ENCODE measurements around the gene FAM117A. TPM values are rescaled to one million over a fixed set of nuclear protein-coding genes. Genes with fewer than 3 reads are reported as not detected.
"Not testable (repeated sequence)": the region's sequence is repeated elsewhere in the genome, so short reads cannot be mapped to it uniquely, and the experiment has no call there.

Gene FAM117A
- total RNA-seq, 2 donors from 2014 or later, result 22.4 to 36.4 TPM

DNA sequence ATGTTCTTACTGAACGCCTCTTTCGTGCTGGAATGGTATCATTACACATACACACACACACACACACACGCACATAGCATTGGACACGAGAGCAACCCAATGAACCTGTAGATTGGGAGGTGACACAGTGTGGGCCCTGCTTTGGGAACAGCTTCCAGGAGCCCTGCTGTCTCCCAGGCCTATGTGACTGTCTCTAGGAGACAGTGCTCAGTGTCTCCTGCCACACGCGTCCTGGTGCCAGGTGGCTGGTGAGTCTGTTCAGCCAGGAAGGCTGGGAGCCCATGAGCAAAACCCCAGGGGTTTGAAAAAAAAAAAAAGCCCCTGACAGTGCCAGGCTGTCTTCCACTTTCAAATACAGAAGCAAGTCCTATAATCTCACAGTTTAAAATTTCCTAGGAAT is 83.6 kb downstream of the FAM117A start:
- H3K36me3 Mint-ChIP-seq, result peaks cover 4% of the 10 kb centered on the region
- H3K27me3 Mint-ChIP-seq, result no peaks in the 10 kb centered on the region
- ATAC-seq (no peak), DNase-seq (ENCODE audit: low spot score) (no peak)
- H3K27ac Mint-ChIP-seq, result no peak overlapping the region
- peaks cover 23 to 30% of the 10 kb centered on the region in 2 donors for H3K4me1 Mint-ChIP-seq (ENCODE audit: low read depth in 2 of 2)
- H3K4me3 Mint-ChIP-seq, result no peak overlapping the region
- H3K9me3 Mint-ChIP-seq, result no peaks in the 10 kb centered on the region

DNA sequence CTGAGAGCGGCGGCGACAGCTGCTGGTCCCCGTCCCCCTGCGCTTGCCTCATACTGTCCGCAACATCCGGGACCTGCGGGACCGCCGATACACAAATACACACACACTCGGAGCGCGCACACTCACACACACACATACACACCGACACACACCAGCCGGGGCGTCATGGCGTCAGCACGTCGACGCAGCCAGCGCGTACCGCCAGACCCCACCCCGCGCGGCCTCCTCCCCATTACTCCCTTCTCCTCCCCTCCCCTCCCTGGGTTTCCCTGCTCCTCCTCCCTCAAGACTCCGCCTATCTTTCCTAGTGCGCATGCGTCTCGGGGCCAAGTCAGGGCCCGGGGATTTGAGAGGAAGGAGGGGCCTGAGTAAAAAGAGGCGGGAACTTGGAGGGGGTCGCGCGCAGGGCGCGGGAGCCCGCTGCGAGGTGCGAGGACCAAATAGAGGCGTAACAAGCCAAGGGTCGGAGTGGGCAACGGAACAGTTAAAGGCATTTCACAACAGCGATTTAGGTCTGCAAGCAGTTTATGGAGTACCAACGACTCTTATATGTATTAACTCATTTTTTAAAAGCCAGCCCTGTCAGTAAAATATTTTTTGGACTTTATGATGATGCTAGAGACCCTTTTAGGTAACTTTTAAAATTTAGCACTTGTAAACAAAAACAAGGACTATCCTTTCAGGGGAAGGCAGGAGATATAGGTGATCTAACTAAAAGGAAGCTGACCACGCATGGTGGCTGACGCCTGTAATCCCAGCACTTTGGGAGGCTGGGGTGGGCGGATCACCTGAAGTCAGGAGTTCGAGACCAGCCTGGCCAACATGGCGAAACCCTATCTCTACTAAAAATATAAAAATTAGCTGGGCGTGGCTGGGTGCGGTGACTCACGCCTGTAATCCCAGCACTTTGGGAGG is 85.7 kb downstream of the FAM117A start, which contains the start of gene SPOP:
Gene SPOP, minus strand, starts transcription at position 165 of the 915 bp plus-strand sequence. CDS start 55,287 bp downstream, outside the sequence.
- H3K9me3 Mint-ChIP-seq, result no peaks in the 10 kb centered on the region
- DNase-seq (ENCODE audit: low spot score), result peak; percentile 99
- peak within 1 kb of the TSS; percentile 87 for H3K4me3 Mint-ChIP-seq
- H3K27ac Mint-ChIP-seq, result peak within 1 kb of the TSS; percentile 90 to 91
- peak; percentile 99 for ATAC-seq
- H3K27me3 Mint-ChIP-seq, result no peaks in the 10 kb centered on the region
- peaks cover 10% of the 10 kb centered on the region for H3K36me3 Mint-ChIP-seq
- H3K4me1 Mint-ChIP-seq (ENCODE audit: low read depth in 2 of 2), result peaks cover 36 to 43% of the 10 kb centered on the region in 2 donors

DNA sequence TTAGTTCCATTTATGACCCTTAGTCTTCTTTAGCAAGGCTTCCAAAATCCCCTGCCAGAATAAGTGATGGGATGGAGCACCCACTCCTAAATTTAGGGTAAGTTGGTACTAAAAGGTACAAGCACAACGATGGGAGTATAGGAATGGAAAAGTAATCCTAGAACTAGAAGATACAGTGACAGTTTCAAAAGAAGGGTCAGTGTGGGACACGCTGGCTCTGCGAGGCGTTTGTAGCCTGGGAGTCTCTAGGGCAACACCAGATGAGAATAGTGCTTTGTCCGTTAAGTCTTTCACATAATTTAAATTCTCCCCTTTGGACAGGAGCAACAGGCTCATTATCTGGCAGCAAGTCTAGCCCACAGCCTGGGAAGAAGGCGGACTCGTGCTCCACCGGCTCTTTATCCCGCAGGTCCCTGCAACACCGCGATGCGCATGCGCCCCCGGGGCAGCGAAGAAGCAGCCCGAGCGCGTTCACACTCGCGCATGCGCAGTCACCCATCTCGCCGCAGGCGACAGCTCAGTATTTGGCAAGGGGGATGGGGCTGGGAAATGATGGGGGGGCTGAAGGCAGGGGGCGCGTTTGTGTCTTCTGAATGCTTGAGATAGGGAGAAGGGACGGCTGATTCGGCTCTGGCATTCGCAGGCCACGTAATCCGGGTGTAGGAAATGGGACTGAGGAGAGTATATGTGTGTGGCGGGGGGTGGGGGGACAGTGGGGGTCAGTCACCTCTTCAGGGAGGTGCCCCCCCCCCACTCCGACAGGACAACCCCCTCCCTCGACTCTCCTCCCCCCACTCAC is 86.6 kb downstream of the FAM117A start:
- Mint-ChIP-seq H3K27ac (peak overlapping the region; percentile 90 to 91), H3K9me3 (no peaks in the 10 kb centered on the region), H3K36me3 (peaks cover 10% of the 10 kb centered on the region), H3K27me3 (no peaks in the 10 kb centered on the region), H3K4me1 (ENCODE audit: low read depth in 2 of 2) (peaks cover 36 to 43% of the 10 kb centered on the region in 2 donors), H3K4me3 (peak overlapping the region; percentile 87)
- ATAC-seq (peak; percentile 76 to 82), DNase-seq (ENCODE audit: low spot score) (peak; percentile 97)

DNA sequence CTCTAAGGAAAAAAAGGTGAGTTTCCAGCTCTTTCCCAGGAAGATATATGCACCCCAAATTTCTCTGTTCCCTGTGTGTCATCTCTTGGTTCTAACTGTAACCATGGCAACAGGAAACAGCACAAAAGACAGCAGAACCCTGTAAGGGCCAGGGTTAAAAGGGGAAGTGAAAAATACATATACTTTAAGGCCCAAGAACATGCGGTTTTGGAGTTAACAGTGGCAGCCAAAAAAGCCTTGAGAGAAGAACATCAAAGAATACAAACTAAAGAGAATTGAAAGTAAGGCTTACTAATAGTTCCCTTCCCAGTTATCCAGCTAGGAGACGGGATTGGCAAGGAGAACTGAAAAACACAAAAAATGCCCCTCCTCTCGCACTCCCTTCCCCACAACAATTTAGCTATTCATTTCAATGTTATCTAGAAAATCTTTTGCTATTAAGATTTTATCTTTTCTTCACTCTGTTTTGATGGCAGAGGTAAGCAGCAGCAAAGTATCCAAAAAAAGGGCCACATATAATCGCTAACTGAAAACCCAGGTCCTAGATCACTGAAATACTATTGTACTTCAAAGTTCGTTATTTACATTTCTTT is 87.6 kb downstream of the FAM117A start:
- ATAC-seq, result no peak
- Mint-ChIP-seq H3K36me3 (peaks cover 10% of the 10 kb centered on the region), H3K9me3 (no peaks in the 10 kb centered on the region), H3K4me1 (ENCODE audit: low read depth in 2 of 2) (peaks cover 39 to 43% of the 10 kb centered on the region in 2 donors), H3K27ac (peak overlapping the region; percentile 90 to 91), H3K4me3 (peak overlapping the region; percentile 87), H3K27me3 (no peaks in the 10 kb centered on the region)
- no peak for DNase-seq (ENCODE audit: low spot score)

DNA sequence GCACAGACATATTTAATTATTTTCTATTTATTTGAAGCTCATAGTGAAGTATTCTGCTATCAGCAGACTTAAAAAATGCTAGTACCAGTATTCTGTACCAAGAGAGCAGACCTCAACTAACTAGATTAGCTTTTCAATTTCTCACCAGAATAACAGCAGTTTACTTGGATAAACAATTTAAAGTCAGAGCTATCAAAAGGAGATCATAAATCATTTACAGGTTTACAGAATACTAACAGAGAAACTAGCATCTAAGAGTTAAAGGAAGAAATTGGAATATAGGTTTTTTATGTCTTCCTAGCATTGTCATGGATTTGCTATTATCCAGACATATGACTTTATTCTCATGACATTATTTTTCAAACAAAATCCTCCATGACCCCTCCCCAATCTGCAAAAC is 89.4 kb downstream of the FAM117A start:
- Mint-ChIP-seq H3K9me3 (no peaks in the 10 kb centered on the region), H3K27me3 (no peaks in the 10 kb centered on the region), H3K36me3 (peaks cover 10% of the 10 kb centered on the region), H3K4me1 (ENCODE audit: low read depth in 2 of 2) (peaks cover 41 to 43% of the 10 kb centered on the region in 2 donors), H3K4me3 (no peak overlapping the region), H3K27ac (peak overlapping the region; percentile 90 to 91)
- DNase-seq (ENCODE audit: low spot score) (no peak), ATAC-seq (no peak)

DNA sequence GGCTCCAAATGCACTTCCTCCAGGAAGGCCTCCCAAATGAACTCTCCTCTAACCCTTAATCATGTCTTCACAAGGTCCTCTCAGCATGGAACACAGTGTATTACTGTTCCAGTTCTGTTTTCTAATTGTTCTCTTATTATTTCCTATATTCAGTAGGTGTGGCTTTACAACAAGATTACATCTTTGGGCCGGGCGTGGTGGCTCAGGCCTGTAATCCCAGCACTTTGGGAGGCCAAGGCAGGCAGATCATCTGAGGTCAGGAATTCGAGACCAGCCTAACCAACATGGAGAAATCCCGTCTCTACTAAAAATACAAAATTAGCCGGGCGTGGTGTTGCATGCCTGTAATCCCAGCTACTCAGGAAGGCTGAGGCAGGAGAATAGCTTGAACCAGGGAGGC is 90.3 kb downstream of the FAM117A start:
- not testable (repeated sequence) for H3K9me3 Mint-ChIP-seq

DNA sequence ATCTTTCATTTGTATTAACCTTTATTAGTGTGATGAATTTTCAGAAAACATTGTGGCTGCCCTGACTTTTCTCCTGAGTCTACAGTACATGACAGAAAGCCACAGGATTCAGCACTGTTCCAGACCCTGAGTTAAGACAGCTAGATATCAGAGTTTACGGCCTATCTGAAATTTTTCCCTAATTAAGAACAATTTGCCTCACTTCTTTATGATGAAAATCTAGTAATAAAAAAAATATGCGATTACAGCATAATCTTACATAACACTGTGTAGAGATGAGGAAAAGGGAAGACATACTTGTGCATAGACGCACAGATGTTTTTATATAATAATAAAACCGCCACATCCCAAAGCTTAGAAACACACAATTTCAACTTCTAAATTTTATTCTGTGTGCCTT is 93.3 kb downstream of the FAM117A start:
- H3K27me3 Mint-ChIP-seq, result no peaks in the 10 kb centered on the region
- ATAC-seq, result no peak
- H3K27ac Mint-ChIP-seq, result no peak overlapping the region

More for the DNA sequence above, 90.3 kb downstream of the FAM117A start:
- H3K36me3 Mint-ChIP-seq; H3K27me3 Mint-ChIP-seq; H3K4me3 Mint-ChIP-seq; DNase-seq (ENCODE audit: low spot score); ATAC-seq: not testable (repeated sequence)
- peak overlapping the region in 1 of 2 donors; percentile 91 for H3K27ac Mint-ChIP-seq
- peaks cover 41 to 43% of the 10 kb centered on the region in 2 donors for H3K4me1 Mint-ChIP-seq (ENCODE audit: low read depth in 2 of 2)

DNA sequence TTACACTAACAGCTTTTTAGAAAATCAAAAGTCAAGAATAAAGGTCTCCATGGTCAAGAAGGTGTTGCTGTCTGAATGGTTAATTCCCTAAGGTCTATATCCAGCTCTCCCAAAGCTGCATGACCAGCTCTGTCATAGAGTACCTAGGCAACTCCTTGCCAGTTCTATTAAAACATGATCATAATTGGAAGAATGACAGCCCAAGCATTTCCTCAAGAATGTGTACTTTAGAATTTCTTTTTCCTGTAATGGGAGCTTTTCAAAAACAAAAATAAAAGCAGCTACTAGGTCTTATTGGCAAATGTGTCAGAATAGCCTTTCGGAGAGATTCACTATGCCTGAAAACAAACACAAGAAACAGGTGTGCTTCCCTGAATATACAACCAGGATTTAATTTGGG is 93.9 kb downstream of the FAM117A start:
- ATAC-seq (no peak), DNase-seq (ENCODE audit: low spot score) (no peak)
- Mint-ChIP-seq H3K36me3 (peaks cover 2% of the 10 kb centered on the region), H3K27ac (no peak overlapping the region), H3K27me3 (no peaks in the 10 kb centered on the region), H3K4me1 (ENCODE audit: low read depth in 2 of 2) (peaks cover 15 to 22% of the 10 kb centered on the region in 2 donors), H3K9me3 (no peaks in the 10 kb centered on the region), H3K4me3 (no peak overlapping the region)

More for the DNA sequence above, 93.3 kb downstream of the FAM117A start:
- Mint-ChIP-seq H3K9me3 (no peaks in the 10 kb centered on the region), H3K36me3 (peaks cover 6% of the 10 kb centered on the region), H3K4me3 (no peak overlapping the region), H3K4me1 (ENCODE audit: low read depth in 2 of 2) (peaks cover 21 to 25% of the 10 kb centered on the region in 2 donors)
- no peak for DNase-seq (ENCODE audit: low spot score)

DNA sequence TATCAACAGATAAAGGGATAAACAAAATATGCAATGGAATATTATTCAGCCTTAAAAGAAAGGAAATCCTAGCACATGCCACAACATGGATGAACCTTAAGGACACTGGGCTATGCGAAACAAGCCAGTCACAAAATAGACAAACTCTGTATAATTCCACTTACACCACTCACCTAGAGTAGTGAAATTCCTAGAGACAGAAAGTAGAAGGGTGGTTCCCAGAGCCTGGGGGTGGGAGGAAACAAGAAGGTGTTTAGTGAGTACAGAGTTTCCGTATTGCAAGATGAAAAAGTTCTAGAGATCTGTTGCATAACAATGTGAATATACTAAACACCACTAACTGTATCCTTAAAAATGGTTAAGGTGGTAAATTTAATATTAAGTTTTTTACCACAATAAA is 96.1 kb downstream of the FAM117A start:
- Mint-ChIP-seq H3K27ac (no peak overlapping the region), H3K4me3 (no peak overlapping the region), H3K27me3 (no peaks in the 10 kb centered on the region), H3K36me3 (no peaks in the 10 kb centered on the region), H3K9me3 (no peaks in the 10 kb centered on the region), H3K4me1 (ENCODE audit: low read depth in 2 of 2) (peaks cover 7 to 19% of the 10 kb centered on the region in 2 donors)
- ATAC-seq, result no peak
- no peak for DNase-seq (ENCODE audit: low spot score)

DNA sequence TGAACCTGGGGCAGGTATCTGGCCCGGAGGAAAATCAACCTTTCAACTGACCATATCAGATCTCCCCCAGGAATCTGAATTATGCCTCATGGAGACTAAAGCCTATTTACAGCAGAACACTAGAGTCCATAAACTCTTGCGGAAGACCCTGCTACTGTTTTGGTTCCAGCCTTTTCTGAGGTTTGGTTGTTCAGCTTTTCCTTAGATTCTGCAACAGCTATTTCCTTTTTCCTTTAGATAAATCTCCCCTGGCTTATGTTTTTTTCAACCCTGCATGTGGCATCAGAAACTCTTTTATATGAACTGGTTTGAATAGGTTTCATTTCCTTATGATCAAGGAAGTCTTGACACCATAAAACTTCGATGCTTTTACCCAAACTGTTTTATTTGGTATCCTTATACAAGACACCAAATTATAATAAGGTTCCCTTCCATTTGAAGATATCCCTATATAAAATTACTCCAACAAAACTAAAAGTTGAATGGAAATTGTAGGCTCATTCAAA is 99.2 kb downstream of the FAM117A start:
- H3K27me3 Mint-ChIP-seq, result no peaks in the 10 kb centered on the region
- no peaks in the 10 kb centered on the region for H3K9me3 Mint-ChIP-seq
- DNase-seq (ENCODE audit: low spot score), result no peak
- no peaks in the 10 kb centered on the region for H3K36me3 Mint-ChIP-seq
- no peak for ATAC-seq
- H3K4me1 Mint-ChIP-seq (ENCODE audit: low read depth in 2 of 2), result peaks cover 24% of the 10 kb centered on the region in 2 donors
- H3K4me3 Mint-ChIP-seq, result no peak overlapping the region
- no peak overlapping the region for H3K27ac Mint-ChIP-seq

Other genes with a start within 250 kb of the FAM117A start
- gene NXPH3, start 188.3 kb downstream of the FAM117A start, total RNA-seq, result not detected
- 10 to 100 TPM; 59.3 to 87.7 TPM for gene SPOP, start 86.0 kb downstream of the FAM117A start, total RNA-seq
- 100 to 1,000 TPM in 1 of 2 donors, 10 to 100 TPM in 1; 90.9 to 115 TPM for gene SLC35B1, start 56.2 kb downstream of the FAM117A start, total RNA-seq
- gene KAT7, start 24.6 kb upstream of the FAM117A start, total RNA-seq, result 10 to 100 TPM; 75.8 to 98.5 TPM
- gene TAC4, start 83.9 kb upstream of the FAM117A start, total RNA-seq, result not detected
- gene DLX4, start 205.1 kb upstream of the FAM117A start, total RNA-seq, result under 1 TPM; 0.45 to 0.71 TPM
- not detected for gene DLX3, start 231.1 kb upstream of the FAM117A start, total RNA-seq